ENCODE results near the gene LARP4B.

LARP4B gene

DNA sequence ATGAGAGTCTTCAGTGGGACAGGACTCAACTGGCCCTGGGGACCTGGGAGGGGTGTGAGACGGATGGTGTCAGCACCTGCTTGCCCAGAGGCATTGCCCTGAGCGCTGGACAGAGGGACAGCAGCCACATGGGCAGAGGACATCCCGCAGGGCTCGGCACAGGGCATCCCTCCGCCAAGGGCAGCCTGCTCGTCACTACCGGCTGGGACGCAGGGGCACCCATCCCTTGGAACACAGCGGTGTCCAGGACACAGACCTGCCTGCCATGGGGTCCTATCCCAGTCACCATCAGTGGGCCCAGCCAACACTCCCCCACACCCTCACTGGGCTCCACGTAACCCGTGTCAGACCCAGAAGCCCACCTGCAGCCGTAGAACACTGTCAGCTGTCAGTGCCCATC is 109.3 kb downstream of the LARP4B start:
- H3K79me2 ChIP-seq (ENCODE audit: control insufficient read depth, insufficient read depth, low read length, poor library complexity), result no peaks in the 10 kb centered on the region
- no peak overlapping the region for H2BK5ac ChIP-seq (ENCODE audit: low read depth, low read length, poor library complexity)
- H2BK12ac ChIP-seq (ENCODE audit: low read length), result no peak overlapping the region
- peaks cover 57 to 72% of the 10 kb centered on the region in 2 experiments for H3K36me3 ChIP-seq (ENCODE audit: control insufficient read depth in 1 of 2, insufficient read depth in 2 of 2, low read length in 2 of 2)
- H3K9ac ChIP-seq (ENCODE audit: low read length), result no peak overlapping the region
- H3K4ac ChIP-seq (ENCODE audit: low read depth, low read length), result no peak overlapping the region
- H3K9me3 ChIP-seq (ENCODE audit: insufficient read depth, low read depth, low read length), result peaks cover 1% of the 10 kb centered on the region
- no peak overlapping the region for H3K23ac ChIP-seq (ENCODE audit: low read length)
- H3K79me1 ChIP-seq (ENCODE audit: low read length), result no peaks in the 10 kb centered on the region
- H3K27me3 ChIP-seq (ENCODE audit: insufficient read depth, low read length), result no peaks in the 10 kb centered on the region
- no peak overlapping the region for H2AK5ac ChIP-seq (ENCODE audit: low read length)
- no peak overlapping the region for H2BK120ac ChIP-seq (ENCODE audit: insufficient read depth, low read length, poor library complexity)
- H4K91ac ChIP-seq (ENCODE audit: low read depth, low read length), result no peak overlapping the region
- no peak overlapping the region for H4K8ac ChIP-seq (ENCODE audit: low read depth, low read length)
- no peak overlapping the region for H3K4me3 ChIP-seq (ENCODE audit: low read depth, low read length)
- H3K27ac ChIP-seq (ENCODE audit: low read depth, low read length), result no peak overlapping the region
- no CpG with 5 or more reads among the region's 12 CpGs for WGBS (ENCODE audit: extremely low coverage, insufficient coverage, insufficient read length)
- H3K4me1 ChIP-seq (ENCODE audit: control insufficient read depth in 1 of 2, insufficient read depth in 2 of 2, low read length in 2 of 2), result peaks cover 0 to 3% of the 10 kb centered on the region in 2 experiments
- H3K14ac ChIP-seq (ENCODE audit: low read length), result no peak overlapping the region
- no peak for DNase-seq
- no peak overlapping the region for H3K4me2 ChIP-seq (ENCODE audit: low read length)
- H2AFZ ChIP-seq (ENCODE audit: insufficient read depth, low read length, poor library complexity), result no peak overlapping the region
- H3K18ac ChIP-seq (ENCODE audit: low read length), result no peak overlapping the region
- no peak overlapping the region for H4K12ac ChIP-seq (ENCODE audit: low read depth, low read length)

- Histone ChIP-seq H3K4me2 (ENCODE audit: low read length) (no peak overlapping the region), H3K18ac (ENCODE audit: low read length) (no peak overlapping the region), H3K27ac (ENCODE audit: low read depth, low read length) (no peak overlapping the region), H3K4ac (ENCODE audit: low read depth, low read length) (no peak overlapping the region), H3K14ac (ENCODE audit: low read length) (no peak overlapping the region), H2BK5ac (ENCODE audit: low read depth, low read length, poor library complexity) (no peak overlapping the region), H3K36me3 (ENCODE audit: control insufficient read depth in 1 of 2, insufficient read depth in 2 of 2, low read length in 2 of 2) (peaks cover 64 to 81% of the 10 kb centered on the region in 2 experiments), H4K8ac (ENCODE audit: low read depth, low read length) (no peak overlapping the region), H3K9me3 (ENCODE audit: insufficient read depth, low read depth, low read length) (peaks cover 1% of the 10 kb centered on the region), H3K79me1 (ENCODE audit: low read length) (no peaks in the 10 kb centered on the region), H2BK12ac (ENCODE audit: low read length) (no peak overlapping the region), H2BK120ac (ENCODE audit: insufficient read depth, low read length, poor library complexity) (no peak overlapping the region), H4K12ac (ENCODE audit: low read depth, low read length) (no peak overlapping the region), H3K27me3 (ENCODE audit: insufficient read depth, low read length) (no peaks in the 10 kb centered on the region), H4K91ac (ENCODE audit: low read depth, low read length) (no peak overlapping the region), H3K4me3 (ENCODE audit: low read depth, low read length) (peak overlapping the region; percentile 38), H2AFZ (ENCODE audit: insufficient read depth, low read length, poor library complexity) (no peak overlapping the region), H3K23ac (ENCODE audit: low read length) (no peak overlapping the region), H3K4me1 (ENCODE audit: control insufficient read depth in 1 of 2, insufficient read depth in 2 of 2, low read length in 2 of 2) (peaks cover 0 to 3% of the 10 kb centered on the region in 2 experiments), H2AK5ac (ENCODE audit: low read length) (no peak overlapping the region), H3K9ac (ENCODE audit: low read length) (no peak overlapping the region), H3K79me2 (ENCODE audit: control insufficient read depth, insufficient read depth, low read length, poor library complexity) (no peaks in the 10 kb centered on the region)
- whole genome bisulfite sequencing (ENCODE audit: extremely low coverage, insufficient coverage, insufficient read length), result no CpG with 5 or more reads among the region's 5 CpGs
- DNase-seq, result peak in 1 of 2 donors; percentile 39
Measured at GRCh38 chr10:821322-821721, 110.2 kb downstream of the LARP4B start.

DNA sequence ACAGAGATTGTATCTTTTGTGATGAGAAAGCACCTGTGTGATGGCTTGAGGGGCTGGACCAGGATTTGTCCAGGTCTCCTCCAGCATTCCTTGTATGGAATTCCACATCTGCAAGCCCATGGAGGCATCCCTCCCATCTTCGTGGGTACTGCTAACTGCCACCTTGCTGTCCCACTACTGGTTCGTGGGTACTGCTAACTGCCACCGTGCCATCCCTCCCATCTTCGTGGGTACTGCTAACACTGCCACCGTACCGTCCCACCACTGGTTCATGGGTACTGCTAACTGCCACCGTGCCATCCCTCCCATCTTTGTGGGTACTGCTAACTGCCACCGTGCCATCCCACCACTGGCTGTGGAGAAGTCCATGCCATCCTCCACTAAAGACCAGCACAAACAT is 111.7 kb downstream of the LARP4B start:
- H3K27me3 ChIP-seq (ENCODE audit: insufficient read depth, low read length), result no peaks in the 10 kb centered on the region
- no peak overlapping the region for H3K18ac ChIP-seq (ENCODE audit: low read length)
- no peak overlapping the region for H2AK5ac ChIP-seq (ENCODE audit: low read length)
- no peak overlapping the region for H2AFZ ChIP-seq (ENCODE audit: insufficient read depth, low read length, poor library complexity)
- H3K79me2 ChIP-seq (ENCODE audit: control insufficient read depth, insufficient read depth, low read length, poor library complexity), result no peaks in the 10 kb centered on the region
- WGBS (ENCODE audit: extremely low coverage, insufficient coverage, insufficient read length), result no CpG with 5 or more reads among the region's 8 CpGs
- H3K4me1 ChIP-seq (ENCODE audit: control insufficient read depth in 1 of 2, insufficient read depth in 2 of 2, low read length in 2 of 2), result peaks cover 0 to 3% of the 10 kb centered on the region in 2 experiments
- H3K27ac ChIP-seq (ENCODE audit: low read depth, low read length), result no peak overlapping the region
- no peak overlapping the region for H2BK120ac ChIP-seq (ENCODE audit: insufficient read depth, low read length, poor library complexity)
- no peak overlapping the region for H2BK12ac ChIP-seq (ENCODE audit: low read length)
- H4K8ac ChIP-seq (ENCODE audit: low read depth, low read length), result no peak overlapping the region
- H4K91ac ChIP-seq (ENCODE audit: low read depth, low read length), result no peak overlapping the region
- H3K9ac ChIP-seq (ENCODE audit: low read length), result no peak overlapping the region
- H4K12ac ChIP-seq (ENCODE audit: low read depth, low read length), result no peak overlapping the region
- H3K36me3 ChIP-seq (ENCODE audit: control insufficient read depth in 1 of 2, insufficient read depth in 2 of 2, low read length in 2 of 2), result peaks cover 70 to 84% of the 10 kb centered on the region in 2 experiments
- H3K4me2 ChIP-seq (ENCODE audit: low read length), result no peak overlapping the region
- H3K79me1 ChIP-seq (ENCODE audit: low read length), result no peaks in the 10 kb centered on the region
- H3K23ac ChIP-seq (ENCODE audit: low read length), result no peak overlapping the region
- DNase-seq, result no peak
- peak overlapping the region; percentile 23 for H3K4me3 ChIP-seq (ENCODE audit: low read depth, low read length)
- no peak overlapping the region for H2BK5ac ChIP-seq (ENCODE audit: low read depth, low read length, poor library complexity)
- peaks cover 1% of the 10 kb centered on the region for H3K9me3 ChIP-seq (ENCODE audit: insufficient read depth, low read depth, low read length)
- no peak overlapping the region for H3K14ac ChIP-seq (ENCODE audit: low read length)
- no peak overlapping the region for H3K4ac ChIP-seq (ENCODE audit: low read depth, low read length)

DNA sequence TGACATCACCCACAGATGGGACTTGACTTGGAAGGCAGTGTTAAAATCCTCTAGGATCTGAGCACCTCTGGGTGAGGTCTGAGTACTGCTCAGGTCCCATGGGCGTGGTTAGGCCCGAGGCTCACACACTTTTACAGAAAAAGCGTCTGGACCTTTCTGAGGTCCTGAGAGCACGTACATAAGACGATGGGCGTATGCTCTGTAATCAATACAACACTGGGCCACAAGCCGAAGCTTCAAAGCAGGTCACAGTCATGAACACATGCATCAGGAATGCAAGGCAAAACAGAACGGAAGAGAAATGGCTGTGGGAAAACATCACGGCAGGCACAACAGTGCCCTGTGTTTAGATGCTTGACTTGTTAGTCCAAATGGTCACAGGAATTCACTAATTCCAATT is 112.2 kb downstream of the LARP4B start:
- H3K79me1 ChIP-seq (ENCODE audit: low read length), result no peaks in the 10 kb centered on the region
- peak in 1 of 2 donors; percentile 19 for DNase-seq
- H2AK5ac ChIP-seq (ENCODE audit: low read length), result no peak overlapping the region
- H4K91ac ChIP-seq (ENCODE audit: low read depth, low read length), result no peak overlapping the region
- H2AFZ ChIP-seq (ENCODE audit: insufficient read depth, low read length, poor library complexity), result no peak overlapping the region
- H3K27ac ChIP-seq (ENCODE audit: low read depth, low read length), result no peak overlapping the region
- H3K4me3 ChIP-seq (ENCODE audit: low read depth, low read length), result no peak overlapping the region
- H2BK12ac ChIP-seq (ENCODE audit: low read length), result no peak overlapping the region
- H3K23ac ChIP-seq (ENCODE audit: low read length), result no peak overlapping the region
- H3K4ac ChIP-seq (ENCODE audit: low read depth, low read length), result no peak overlapping the region
- no peaks in the 10 kb centered on the region for H3K27me3 ChIP-seq (ENCODE audit: insufficient read depth, low read length)
- no peak overlapping the region for H4K12ac ChIP-seq (ENCODE audit: low read depth, low read length)
- H3K36me3 ChIP-seq (ENCODE audit: control insufficient read depth in 1 of 2, insufficient read depth in 2 of 2, low read length in 2 of 2), result peaks cover 71 to 85% of the 10 kb centered on the region in 2 experiments
- peaks cover 1% of the 10 kb centered on the region for H3K9me3 ChIP-seq (ENCODE audit: insufficient read depth, low read depth, low read length)
- H2BK120ac ChIP-seq (ENCODE audit: insufficient read depth, low read length, poor library complexity), result no peak overlapping the region
- no peak overlapping the region for H3K14ac ChIP-seq (ENCODE audit: low read length)
- H4K8ac ChIP-seq (ENCODE audit: low read depth, low read length), result no peak overlapping the region
- no CpG with 5 or more reads among the region's 9 CpGs for WGBS (ENCODE audit: extremely low coverage, insufficient coverage, insufficient read length)
- peaks cover 0 to 3% of the 10 kb centered on the region in 2 experiments for H3K4me1 ChIP-seq (ENCODE audit: control insufficient read depth in 1 of 2, insufficient read depth in 2 of 2, low read length in 2 of 2)
- H3K18ac ChIP-seq (ENCODE audit: low read length), result no peak overlapping the region
- no peak overlapping the region for H3K9ac ChIP-seq (ENCODE audit: low read length)
- H2BK5ac ChIP-seq (ENCODE audit: low read depth, low read length, poor library complexity), result no peak overlapping the region
- no peaks in the 10 kb centered on the region for H3K79me2 ChIP-seq (ENCODE audit: control insufficient read depth, insufficient read depth, low read length, poor library complexity)
- H3K4me2 ChIP-seq (ENCODE audit: low read length), result no peak overlapping the region
